SK-N-SH (cell line): Measurements from ENCODE around the gene SMPD3. TPM values are rescaled to one million over a fixed set of nuclear protein-coding genes. Genes with fewer than 3 reads are reported as not detected.

ENCODE experiments used
- CTCF ChIA-PET: fragments of 300-600, 350-600 bp; formaldehyde crosslinking; extraction: SDS; loops from one replicate; lab custom pipeline; 2021; lab: Yijun Ruan, JAX
- POLR2A ChIA-PET: fragments of 350-600 bp; sonication (Branson Sonifier 250); formaldehyde crosslinking; extraction: SDS; loops from one replicate; lab custom pipeline; 2020; ENCODE audit warnings: antibody characterized with exemption, inconsistent platforms; lab: Yijun Ruan, JAX
- DNase-seq: peaks from one replicate; pipeline ENCODE4 v3.0.0; 2012
- H2AFZ ChIP-seq: fragments of 200-600 bp; sonication (generic); 2 replicates; pipeline ENCODE4 v1.8.1; 2016; ENCODE audit warnings: antibody characterized with exemption, mild to moderate bottlenecking, low read depth
- H3F3A ChIP-seq: fragments of 200-600 bp; sonication (generic); replicated peaks from 2 replicates; pipeline ENCODE3; 2016; ENCODE audit warnings: antibody characterized with exemption, mild to moderate bottlenecking; ENCODE audit not compliant: insufficient read depth
- H3K27ac ChIP-seq, 2 experiments: fragments of 200-500 bp in 1 of 2; fragments of 200-600 bp in 1 of 2; sonication (Bioruptor generic) in 1 of 2; sonication (generic), shearing (Covaris generic) in 1 of 2; 2 replicates each; pipeline versions ENCODE4 v1.5.1 to v1.6.1; 2014 to 2016; ENCODE audit warnings: low read depth in 2 of 2, inconsistent platforms in 1 of 2, low read length in 1 of 2, mild to moderate bottlenecking in 1 of 2, mixed read lengths in 1 of 2
- H3K27me3 ChIP-seq: fragments of 200-600 bp; sonication (generic), shearing (Covaris generic); 2 replicates; pipeline ENCODE4 v1.6.1; 2016; ENCODE audit warnings: mixed run types; ENCODE audit not compliant: insufficient read depth
- H3K36me3 ChIP-seq, 2 experiments: fragments of 200-500 bp in 1 of 2; fragments of 200-600 bp in 1 of 2; sonication (Bioruptor generic) in 1 of 2; sonication (generic) in 1 of 2; replicated peaks in 1 of 2; 2 replicates each; pipeline versions ENCODE3 to v1.5.1; 2014 to 2016; ENCODE audit warnings: low read length in 1 of 2, mild to moderate bottlenecking in 1 of 2; ENCODE audit not compliant: insufficient read depth in 2 of 2, control insufficient read depth in 1 of 2
- H3K4me1 ChIP-seq, 2 experiments: fragments of 200-500 bp in 1 of 2; fragments of 200-600 bp in 1 of 2; sonication (Bioruptor generic) in 1 of 2; sonication (generic), shearing (Covaris generic) in 1 of 2; 2 replicates each; pipeline versions ENCODE4 v1.5.1 to v1.6.1; 2014 to 2016; ENCODE audit warnings: low read depth in 1 of 2, low read length in 1 of 2, mixed run types in 1 of 2; ENCODE audit not compliant: insufficient read depth in 2 of 2, control insufficient read depth in 1 of 2
- H3K4me2 ChIP-seq: fragments of 200-600 bp; sonication (generic), shearing (Covaris generic); 2 replicates; pipeline ENCODE4 v1.6.1; 2017; ENCODE audit warnings: mixed run types
- H3K4me3 ChIP-seq, 2 experiments: fragments of 200-500 bp in 1 of 2; fragments of 200-600 bp in 1 of 2; sonication (Bioruptor generic) in 1 of 2; sonication (generic), shearing (Covaris generic) in 1 of 2; 2 replicates each; pipeline versions ENCODE4 v1.5.1 to v1.8.1; 2014 to 2016; ENCODE audit warnings: low read depth in 2 of 2, inconsistent platforms in 1 of 2, low read length in 1 of 2, mild to moderate bottlenecking in 1 of 2, mixed read lengths in 1 of 2, moderate library complexity in 1 of 2
- H3K79me2 ChIP-seq: fragments of 200-600 bp; sonication (generic); 2 replicates; pipeline ENCODE4 v1.8.1; 2017; ENCODE audit warnings: mild to moderate bottlenecking; ENCODE audit not compliant: insufficient read depth
- H3K9ac ChIP-seq: fragments of 200-600 bp; sonication (generic); 2 replicates; pipeline ENCODE4 v1.6.1; 2017; ENCODE audit warnings: mixed run types
- H3K9me2 ChIP-seq: fragments of 200-600 bp; sonication (generic); 2 replicates; pipeline ENCODE4 v1.6.1; 2017; ENCODE audit warnings: mixed run types
- H3K9me3 ChIP-seq: fragments of 200-600 bp; sonication (generic); 2 replicates; pipeline ENCODE4 v1.6.1; 2017; ENCODE audit warnings: mixed run types, mild to moderate bottlenecking, moderate library complexity
- H4K20me1 ChIP-seq: fragments of 200-600 bp; sonication (generic); 2 replicates; pipeline ENCODE4 v1.6.1; 2017; ENCODE audit warnings: mild to moderate bottlenecking, mixed run types; ENCODE audit not compliant: insufficient read depth
- CHD2 ChIP-seq: fragments of 150-350 bp; IDR thresholded peaks from 2 replicates; pipeline ENCODE4 v1.6.1; 2018; ENCODE audit warnings: low read length; ENCODE audit not compliant: partially characterized antibody
- FOSL2 ChIP-seq: IDR thresholded peaks from 2 replicates; pipeline ENCODE4 v1.4.0; 2012; ENCODE audit warnings: low read depth, mild to moderate bottlenecking, moderate library complexity, borderline replicate concordance
- FOXM1 ChIP-seq: IDR thresholded peaks from 2 replicates; pipeline ENCODE4 v1.4.0; 2012; ENCODE audit warnings: low read depth, mild to moderate bottlenecking
- POLR2AphosphoS5 ChIP-seq: IDR thresholded peaks from 2 replicates; pipeline ENCODE4 v1.6.1; 2012; ENCODE audit warnings: low read depth, low read length
- RCOR1 ChIP-seq: fragments of 150-350 bp; IDR thresholded peaks from 2 replicates; pipeline ENCODE4 v1.6.1; 2017; ENCODE audit warnings: antibody characterized with exemption, low read length
- RFX5 ChIP-seq: IDR thresholded peaks from 2 replicates; pipeline ENCODE4 v1.6.1; 2012; ENCODE audit warnings: mild to moderate bottlenecking, improper control_type of control experiment, low read length
- TCF12 ChIP-seq: IDR thresholded peaks from 2 replicates; pipeline ENCODE4 v1.4.0; 2012
- WGBS: methylation state at CpG from one replicate; pipeline ENCODE4 v1.1.6; 2017; ENCODE audit warnings: low lambda C conversion rate; 5-methylcytosine and 5-hydroxymethylcytosine counted together
- polyA plus RNA-seq, 3 experiments: library from polyadenylated mRNA; depleted of rRNA; stranded (reverse); fragments of >200 nt; gene quantifications; 2 replicates each; pipeline ENCODE4 v1.2.3, GENCODE V29; 2012
- TF ChIP-seq, protein P1 (sequence below): IDR thresholded peaks from 2 replicates; pipeline ENCODE4 v1.4.0; 2012; ENCODE audit warnings: low read depth
- TF ChIP-seq, protein P2 (sequence below): fragments of 150-350 bp; IDR thresholded peaks from 2 replicates; pipeline ENCODE4 v1.6.1; 2016; ENCODE audit warnings: mild to moderate bottlenecking, low read depth, low read length
- TF ChIP-seq, protein P3 (sequence below): IDR thresholded peaks from 2 replicates; pipeline ENCODE4; 2012

The SMPD3 gene
- polyA plus RNA-seq, 1 of the 3 experiments (the other 2 are of a cell fraction), result 0.38 TPM

DNA sequence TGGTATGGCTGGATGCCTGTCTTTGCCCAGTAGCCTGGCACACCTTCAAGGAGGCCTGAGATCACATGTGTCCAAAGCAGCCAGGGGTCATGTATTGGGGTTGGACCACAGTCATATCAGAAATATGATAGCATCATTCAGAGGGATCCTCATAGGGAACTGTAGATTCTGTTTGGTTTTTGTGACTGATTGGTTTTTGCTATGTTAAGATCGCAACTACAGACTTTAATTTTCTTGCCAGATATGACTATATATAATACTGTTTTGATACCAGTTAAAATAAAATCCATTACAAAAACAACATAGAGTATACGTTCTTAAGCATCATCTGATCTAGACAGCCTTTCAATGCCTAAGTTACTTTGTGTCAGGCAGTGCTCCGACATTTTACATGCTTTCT is 11.8 kb upstream of the SMPD3 start:
- no peaks in the 10 kb centered on the region for H3K79me2 ChIP-seq
- no peaks in the 10 kb centered on the region for H3K9me2 ChIP-seq
- H3K4me2 ChIP-seq, result no peak overlapping the region
- H3K9ac ChIP-seq, result no peak overlapping the region
- no peak overlapping the region for H3K27ac ChIP-seq
- ChIA-PET POLR2A (no interaction called here), CTCF (no interaction called here)
- no peaks in the 10 kb centered on the region for H3K36me3 ChIP-seq
- no peaks in the 10 kb centered on the region for H4K20me1 ChIP-seq
- no peaks in the 10 kb centered on the region for H3K27me3 ChIP-seq
- H3K4me1 ChIP-seq, result no peaks in the 10 kb centered on the region; a peak in 1 of 4 replicates
- TF ChIP-seq, protein P1, sequence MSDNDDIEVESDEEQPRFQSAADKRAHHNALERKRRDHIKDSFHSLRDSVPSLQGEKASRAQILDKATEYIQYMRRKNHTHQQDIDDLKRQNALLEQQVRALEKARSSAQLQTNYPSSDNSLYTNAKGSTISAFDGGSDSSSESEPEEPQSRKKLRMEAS, result no peak
- TF ChIP-seq RFX5 (no peak), FOSL2 (no peak), RCOR1 (no peak)
- H2AFZ ChIP-seq, result no peak overlapping the region
- H3F3A ChIP-seq, result no peaks in the 10 kb centered on the region
- no peaks in the 10 kb centered on the region for H3K9me3 ChIP-seq
- no peak overlapping the region for H3K4me3 ChIP-seq
- 58% methylated on average over 3 of the region's 3 CpGs for WGBS
- no peak for DNase-seq

DNA sequence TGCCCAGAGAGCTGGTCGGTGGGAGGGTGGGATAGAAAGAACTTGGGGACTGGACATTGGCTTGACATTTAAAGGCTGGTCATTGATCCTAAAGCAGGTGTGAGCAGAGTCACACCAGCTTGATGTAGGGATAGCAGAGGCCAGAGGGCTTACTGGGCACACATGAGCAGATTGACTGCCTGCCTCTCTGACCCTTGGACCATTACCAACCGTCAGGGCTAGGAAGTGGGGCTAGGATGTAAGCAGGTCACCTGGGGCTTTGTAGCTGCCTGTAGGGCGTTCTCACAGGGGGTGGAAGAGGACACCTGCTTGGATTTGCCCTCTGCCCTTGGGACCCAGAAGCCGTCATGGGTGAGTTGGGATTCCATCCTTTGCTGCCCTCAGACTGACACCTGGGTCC is 11.1 kb upstream of the SMPD3 start:
- Histone ChIP-seq H3K4me1 (no peaks in the 10 kb centered on the region; a peak in 1 of 4 replicates), H3K27ac (no peak overlapping the region)
- POLR2A ChIA-PET, result no interaction called here
- no peak for TF ChIP-seq TCF12
- TF ChIP-seq POLR2AphosphoS5, result no peak
- TF ChIP-seq CHD2, result no peak
- TF ChIP-seq FOXM1, result no peak
- TF ChIP-seq, protein P2, sequence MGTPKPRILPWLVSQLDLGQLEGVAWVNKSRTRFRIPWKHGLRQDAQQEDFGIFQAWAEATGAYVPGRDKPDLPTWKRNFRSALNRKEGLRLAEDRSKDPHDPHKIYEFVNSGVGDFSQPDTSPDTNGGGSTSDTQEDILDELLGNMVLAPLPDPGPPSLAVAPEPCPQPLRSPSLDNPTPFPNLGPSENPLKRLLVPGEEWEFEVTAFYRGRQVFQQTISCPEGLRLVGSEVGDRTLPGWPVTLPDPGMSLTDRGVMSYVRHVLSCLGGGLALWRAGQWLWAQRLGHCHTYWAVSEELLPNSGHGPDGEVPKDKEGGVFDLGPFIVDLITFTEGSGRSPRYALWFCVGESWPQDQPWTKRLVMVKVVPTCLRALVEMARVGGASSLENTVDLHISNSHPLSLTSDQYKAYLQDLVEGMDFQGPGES, result no peak
- TF ChIP-seq, protein P1, result no peak
- TF ChIP-seq, protein P3, sequence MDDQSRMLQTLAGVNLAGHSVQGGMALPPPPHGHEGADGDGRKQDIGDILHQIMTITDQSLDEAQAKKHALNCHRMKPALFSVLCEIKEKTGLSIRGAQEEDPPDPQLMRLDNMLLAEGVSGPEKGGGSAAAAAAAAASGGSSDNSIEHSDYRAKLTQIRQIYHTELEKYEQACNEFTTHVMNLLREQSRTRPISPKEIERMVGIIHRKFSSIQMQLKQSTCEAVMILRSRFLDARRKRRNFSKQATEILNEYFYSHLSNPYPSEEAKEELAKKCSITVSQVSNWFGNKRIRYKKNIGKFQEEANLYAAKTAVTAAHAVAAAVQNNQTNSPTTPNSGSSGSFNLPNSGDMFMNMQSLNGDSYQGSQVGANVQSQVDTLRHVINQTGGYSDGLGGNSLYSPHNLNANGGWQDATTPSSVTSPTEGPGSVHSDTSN, result no peak
- TF ChIP-seq, all 33 proteins: peak for 0
- no peaks in the 10 kb centered on the region for H3K36me3 ChIP-seq
- no peaks in the 10 kb centered on the region for H3F3A ChIP-seq
- no peaks in the 10 kb centered on the region for H4K20me1 ChIP-seq
- no peaks in the 10 kb centered on the region for H3K9me3 ChIP-seq
- no peak overlapping the region for H2AFZ ChIP-seq
- H3K4me2 ChIP-seq, result no peak overlapping the region
- no peaks in the 10 kb centered on the region for H3K27me3 ChIP-seq
- H3K9ac ChIP-seq, result no peak overlapping the region
- no peak overlapping the region for H3K4me3 ChIP-seq
- WGBS, result 65% methylated on average over 1 of the region's 4 CpGs
- H3K9me2 ChIP-seq, result no peaks in the 10 kb centered on the region
- no peak for DNase-seq
- H3K79me2 ChIP-seq, result no peaks in the 10 kb centered on the region
- CTCF ChIA-PET, result interaction anchor here (1.4 kb wide), 1 partner anchor 62 kb away, joined by 6 read pairs; no protein-coding TSS in a partner anchor
